Measurements from ENCODE around the gene SQOR. TPM values are rescaled to one million over a fixed set of nuclear protein-coding genes. Genes with fewer than 3 reads are reported as not detected.
A peak's percentile ranks its signal among the peaks of the same experiment; 100 is the strongest.

The SQOR gene
- total RNA-seq, 1 donor = 122 TPM

- H3K79me2 ChIP-seq (ENCODE audit: insufficient read depth, low read length) = peaks cover 77% of the 10 kb centered on the region
- no peak for DNase-seq (ENCODE audit: insufficient read length, low spot score, missing footprints)
Observed at GRCh38 chr15:45654749-45655148, 19.9 kb downstream of the SQOR start.

GRCh38 chr15:45657254-45657653, 22.4 kb downstream of the SQOR start:
- Histone ChIP-seq H4K20me1 (ENCODE audit: insufficient read depth, low read length) (no peaks in the 10 kb centered on the region), H3K36me3 (ENCODE audit: insufficient read depth, low read length) (peaks cover under 1% of the 10 kb centered on the region), H3K79me2 (ENCODE audit: insufficient read depth, low read length) (peaks cover 62% of the 10 kb centered on the region), H3K4me1 (ENCODE audit: insufficient read depth, low read length) (peaks cover 10% of the 10 kb centered on the region), H3K4me2 (ENCODE audit: insufficient read depth, low read length) (no peak overlapping the region), H3K4me3 (ENCODE audit: insufficient read depth, low read length) (no peak overlapping the region), H3K27me3 (ENCODE audit: insufficient read depth, low read length) (no peaks in the 10 kb centered on the region), H3K9me3 (ENCODE audit: low read depth, low read length) (no peaks in the 10 kb centered on the region), H3K27ac (ENCODE audit: low read depth, low read length) (no peak overlapping the region), H2AFZ (ENCODE audit: low read length) (no peak overlapping the region)
- TF ChIP-seq, protein P1, sequence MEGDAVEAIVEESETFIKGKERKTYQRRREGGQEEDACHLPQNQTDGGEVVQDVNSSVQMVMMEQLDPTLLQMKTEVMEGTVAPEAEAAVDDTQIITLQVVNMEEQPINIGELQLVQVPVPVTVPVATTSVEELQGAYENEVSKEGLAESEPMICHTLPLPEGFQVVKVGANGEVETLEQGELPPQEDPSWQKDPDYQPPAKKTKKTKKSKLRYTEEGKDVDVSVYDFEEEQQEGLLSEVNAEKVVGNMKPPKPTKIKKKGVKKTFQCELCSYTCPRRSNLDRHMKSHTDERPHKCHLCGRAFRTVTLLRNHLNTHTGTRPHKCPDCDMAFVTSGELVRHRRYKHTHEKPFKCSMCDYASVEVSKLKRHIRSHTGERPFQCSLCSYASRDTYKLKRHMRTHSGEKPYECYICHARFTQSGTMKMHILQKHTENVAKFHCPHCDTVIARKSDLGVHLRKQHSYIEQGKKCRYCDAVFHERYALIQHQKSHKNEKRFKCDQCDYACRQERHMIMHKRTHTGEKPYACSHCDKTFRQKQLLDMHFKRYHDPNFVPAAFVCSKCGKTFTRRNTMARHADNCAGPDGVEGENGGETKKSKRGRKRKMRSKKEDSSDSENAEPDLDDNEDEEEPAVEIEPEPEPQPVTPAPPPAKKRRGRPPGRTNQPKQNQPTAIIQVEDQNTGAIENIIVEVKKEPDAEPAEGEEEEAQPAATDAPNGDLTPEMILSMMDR (IDR thresholded peaks at IDR 0.05; ENCODE audit: extremely low read depth, low read depth, low read length) = no peak
- no peak for DNase-seq (ENCODE audit: insufficient read length, low spot score, missing footprints)

More at GRCh38 chr15:45654749-45655148, 19.9 kb downstream of the SQOR start:
- Histone ChIP-seq H4K20me1 (ENCODE audit: insufficient read depth, low read length) (no peaks in the 10 kb centered on the region), H2AFZ (ENCODE audit: low read length) (no peak overlapping the region), H3K36me3 (ENCODE audit: insufficient read depth, low read length) (no peaks in the 10 kb centered on the region), H3K4me3 (ENCODE audit: insufficient read depth, low read length) (no peak overlapping the region), H3K4me2 (ENCODE audit: insufficient read depth, low read length) (no peak overlapping the region), H3K27me3 (ENCODE audit: insufficient read depth, low read length) (no peaks in the 10 kb centered on the region), H3K4me1 (ENCODE audit: insufficient read depth, low read length) (peaks cover under 1% of the 10 kb centered on the region), H3K27ac (ENCODE audit: low read depth, low read length) (no peak overlapping the region), H3K9me3 (ENCODE audit: low read depth, low read length) (no peaks in the 10 kb centered on the region)
- TF ChIP-seq, protein P1 (IDR thresholded peaks at IDR 0.05; ENCODE audit: extremely low read depth, low read depth, low read length) = no peak

DNA sequence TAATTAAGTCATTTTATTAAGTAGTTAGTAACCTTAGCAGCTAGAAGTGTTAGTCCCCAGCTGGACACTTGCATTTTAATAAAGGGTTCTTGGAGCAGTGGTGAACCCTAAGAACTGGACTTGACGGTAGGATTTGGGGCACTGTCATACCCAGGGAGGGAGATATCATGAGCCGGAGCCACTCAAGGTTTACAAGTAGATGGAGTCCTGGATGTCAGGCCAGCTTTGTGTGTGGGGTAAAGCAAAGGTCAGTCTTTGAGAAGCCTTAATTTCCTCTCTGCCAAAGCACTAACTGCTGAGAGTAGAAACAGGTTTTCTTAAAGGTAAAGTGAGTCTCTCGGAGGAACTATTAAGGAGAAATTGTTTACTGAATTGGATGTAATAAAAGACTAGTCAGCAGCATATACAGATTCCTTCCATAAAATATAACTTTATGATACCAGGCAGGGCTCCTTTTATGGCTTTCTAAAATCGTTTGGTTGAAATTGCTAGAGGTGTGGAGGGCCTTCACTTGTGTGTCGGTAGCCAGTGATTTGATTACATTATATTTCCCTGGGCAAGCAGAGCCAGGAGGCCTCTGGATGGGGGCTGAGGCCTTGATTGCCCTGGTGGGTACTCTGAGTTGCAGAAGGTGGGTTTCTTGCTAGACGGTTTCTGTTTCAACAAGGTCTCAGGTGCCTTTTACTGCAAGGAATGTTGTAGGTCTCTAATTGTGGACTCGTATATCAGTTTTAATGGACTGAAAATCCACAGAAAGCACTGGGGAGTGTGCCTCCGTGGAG, 23.1 kb downstream of the SQOR start:
- peaks cover 58% of the 10 kb centered on the region for H3K79me2 ChIP-seq (ENCODE audit: insufficient read depth, low read length)
- no peaks in the 10 kb centered on the region for H3K27me3 ChIP-seq (ENCODE audit: insufficient read depth, low read length)
- H3K4me2 ChIP-seq (ENCODE audit: insufficient read depth, low read length) = no peak overlapping the region
- H2AFZ ChIP-seq (ENCODE audit: low read length) = no peak overlapping the region
- DNase-seq (ENCODE audit: insufficient read length, low spot score, missing footprints) = no peak
- H3K36me3 ChIP-seq (ENCODE audit: insufficient read depth, low read length) = peaks cover 6% of the 10 kb centered on the region
- no peaks in the 10 kb centered on the region for H3K9me3 ChIP-seq (ENCODE audit: low read depth, low read length)
- no peak overlapping the region for H3K27ac ChIP-seq (ENCODE audit: low read depth, low read length)
- peaks cover 10% of the 10 kb centered on the region for H3K4me1 ChIP-seq (ENCODE audit: insufficient read depth, low read length)
- no peak overlapping the region for H3K4me3 ChIP-seq (ENCODE audit: insufficient read depth, low read length)
- TF ChIP-seq, protein P1 (IDR thresholded peaks at IDR 0.05; ENCODE audit: extremely low read depth, low read depth, low read length) = no peak
- no peaks in the 10 kb centered on the region for H4K20me1 ChIP-seq (ENCODE audit: insufficient read depth, low read length)

- Histone ChIP-seq H3K4me3 (ENCODE audit: insufficient read depth, low read length) (no peak overlapping the region), H3K9me3 (ENCODE audit: low read depth, low read length) (no peaks in the 10 kb centered on the region), H3K27ac (ENCODE audit: low read depth, low read length) (peak overlapping the region; percentile 42), H3K4me1 (ENCODE audit: insufficient read depth, low read length) (peaks cover 25% of the 10 kb centered on the region), H3K79me2 (ENCODE audit: insufficient read depth, low read length) (peaks cover 35% of the 10 kb centered on the region), H2AFZ (ENCODE audit: low read length) (no peak overlapping the region), H3K4me2 (ENCODE audit: insufficient read depth, low read length) (peak overlapping the region; percentile 10), H4K20me1 (ENCODE audit: insufficient read depth, low read length) (no peaks in the 10 kb centered on the region), H3K36me3 (ENCODE audit: insufficient read depth, low read length) (peaks cover 6% of the 10 kb centered on the region), H3K27me3 (ENCODE audit: insufficient read depth, low read length) (no peaks in the 10 kb centered on the region)
- DNase-seq (ENCODE audit: insufficient read length, low spot score, missing footprints) = peak; percentile 85
- TF ChIP-seq, protein P1 (IDR thresholded peaks at IDR 0.05; ENCODE audit: extremely low read depth, low read depth, low read length) = no peak
Observed at GRCh38 chr15:45660231-45660979, 25.6 kb downstream of the SQOR start.

All from osteoblast (primary cell).